Liver (tissue), 3 donors: ENCODE measurements around the gene SYNPR.

Experiments used
- FOXA1 ChIP-seq: IDR thresholded peaks from 2 replicates; pipeline ENCODE4 v1.6.1; 2016; ENCODE audit warnings: antibody characterized with exemption
- HNF4A ChIP-seq, 2 donors: conservative IDR thresholded peaks; 2 replicates each; pipeline ENCODE4 v1.6.1; 2016; ENCODE audit warnings: antibody characterized with exemption in 2 of 2, mild to moderate bottlenecking in 2 of 2
- JUND ChIP-seq, 2 donors: IDR thresholded peaks; 2 replicates each; pipeline ENCODE4 v1.6.1; 2016; ENCODE audit warnings: antibody characterized with exemption in 2 of 2
- TAF1 ChIP-seq: conservative IDR thresholded peaks from 2 replicates; pipeline ENCODE4 v1.6.1; 2016; ENCODE audit warnings: antibody characterized with exemption, mild to moderate bottlenecking
- YY1 ChIP-seq: IDR thresholded peaks from 2 replicates; pipeline ENCODE4 v1.6.1; 2016; ENCODE audit warnings: antibody characterized with exemption, mild to moderate bottlenecking
- TF ChIP-seq, protein P1 (sequence below): fragments of 150-350 bp; IDR thresholded peaks from 2 replicates; pipeline ENCODE4 v1.5.1; 2017; ENCODE audit warnings: improper control_type of control experiment, low read depth, low read length; ENCODE audit not compliant: missing input control
- TF ChIP-seq, protein P2 (sequence below): IDR thresholded peaks from 2 replicates; pipeline ENCODE4 v1.6.1; 2016; ENCODE audit warnings: antibody characterized with exemption
- TF ChIP-seq, protein P3 (sequence below): IDR thresholded peaks from 2 replicates; pipeline ENCODE4 v1.6.1; 2016; ENCODE audit warnings: antibody characterized with exemption
- donor health status: healthy.
- donor health status: healthy.

DNA sequence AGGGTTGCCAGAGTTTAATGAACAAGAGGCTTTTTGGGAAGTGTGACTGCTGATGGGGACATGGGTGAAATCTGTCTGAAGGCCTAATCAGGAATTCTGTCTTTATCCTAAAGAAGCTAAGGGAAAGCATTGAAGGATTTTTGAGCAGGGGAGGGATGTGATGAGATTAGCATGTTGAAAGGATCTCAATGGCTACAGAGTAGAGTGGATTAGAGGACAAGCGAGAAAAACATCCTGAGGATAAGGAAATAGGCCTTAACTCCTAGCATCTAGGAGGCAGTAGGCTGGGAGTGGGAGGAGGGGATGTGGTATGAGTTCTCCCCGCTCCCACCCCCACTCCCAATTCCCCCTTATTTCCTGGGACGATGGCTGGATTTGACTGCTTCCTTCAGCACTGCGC is 339.3 kb downstream of the SYNPR start:
- TF ChIP-seq, protein P1, sequence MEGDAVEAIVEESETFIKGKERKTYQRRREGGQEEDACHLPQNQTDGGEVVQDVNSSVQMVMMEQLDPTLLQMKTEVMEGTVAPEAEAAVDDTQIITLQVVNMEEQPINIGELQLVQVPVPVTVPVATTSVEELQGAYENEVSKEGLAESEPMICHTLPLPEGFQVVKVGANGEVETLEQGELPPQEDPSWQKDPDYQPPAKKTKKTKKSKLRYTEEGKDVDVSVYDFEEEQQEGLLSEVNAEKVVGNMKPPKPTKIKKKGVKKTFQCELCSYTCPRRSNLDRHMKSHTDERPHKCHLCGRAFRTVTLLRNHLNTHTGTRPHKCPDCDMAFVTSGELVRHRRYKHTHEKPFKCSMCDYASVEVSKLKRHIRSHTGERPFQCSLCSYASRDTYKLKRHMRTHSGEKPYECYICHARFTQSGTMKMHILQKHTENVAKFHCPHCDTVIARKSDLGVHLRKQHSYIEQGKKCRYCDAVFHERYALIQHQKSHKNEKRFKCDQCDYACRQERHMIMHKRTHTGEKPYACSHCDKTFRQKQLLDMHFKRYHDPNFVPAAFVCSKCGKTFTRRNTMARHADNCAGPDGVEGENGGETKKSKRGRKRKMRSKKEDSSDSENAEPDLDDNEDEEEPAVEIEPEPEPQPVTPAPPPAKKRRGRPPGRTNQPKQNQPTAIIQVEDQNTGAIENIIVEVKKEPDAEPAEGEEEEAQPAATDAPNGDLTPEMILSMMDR = no peak
- TF ChIP-seq TAF1 (no peak), JUND (IDR thresholded peaks at IDR 0.05) (no peak), FOXA1 (no peak), YY1 (no peak), HNF4A (conservative IDR thresholded peaks at IDR 0.05) (no peak)
- TF ChIP-seq, protein P2, sequence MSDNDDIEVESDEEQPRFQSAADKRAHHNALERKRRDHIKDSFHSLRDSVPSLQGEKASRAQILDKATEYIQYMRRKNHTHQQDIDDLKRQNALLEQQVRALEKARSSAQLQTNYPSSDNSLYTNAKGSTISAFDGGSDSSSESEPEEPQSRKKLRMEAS = no peak
- TF ChIP-seq, protein P3, sequence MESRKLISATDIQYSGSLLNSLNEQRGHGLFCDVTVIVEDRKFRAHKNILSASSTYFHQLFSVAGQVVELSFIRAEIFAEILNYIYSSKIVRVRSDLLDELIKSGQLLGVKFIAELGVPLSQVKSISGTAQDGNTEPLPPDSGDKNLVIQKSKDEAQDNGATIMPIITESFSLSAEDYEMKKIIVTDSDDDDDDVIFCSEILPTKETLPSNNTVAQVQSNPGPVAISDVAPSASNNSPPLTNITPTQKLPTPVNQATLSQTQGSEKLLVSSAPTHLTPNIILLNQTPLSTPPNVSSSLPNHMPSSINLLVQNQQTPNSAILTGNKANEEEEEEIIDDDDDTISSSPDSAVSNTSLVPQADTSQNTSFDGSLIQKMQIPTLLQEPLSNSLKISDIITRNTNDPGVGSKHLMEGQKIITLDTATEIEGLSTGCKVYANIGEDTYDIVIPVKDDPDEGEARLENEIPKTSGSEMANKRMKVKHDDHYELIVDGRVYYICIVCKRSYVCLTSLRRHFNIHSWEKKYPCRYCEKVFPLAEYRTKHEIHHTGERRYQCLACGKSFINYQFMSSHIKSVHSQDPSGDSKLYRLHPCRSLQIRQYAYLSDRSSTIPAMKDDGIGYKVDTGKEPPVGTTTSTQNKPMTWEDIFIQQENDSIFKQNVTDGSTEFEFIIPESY = no peak
